B cell (primary cell): ENCODE results near the gene JAG2. TPM values are rescaled to one million over a fixed set of nuclear protein-coding genes. Genes with fewer than 3 reads are reported as not detected.

Experiments
- ATAC-seq: fragments of 200-7000 bp; cut with Tn5 transposase; one replicate; pipeline ENCODE4 v1.10.0; 2021; ENCODE audit warnings: low read depth, mild to moderate bottlenecking, moderate number of reproducible peaks, moderate library complexity
- CTCF ChIA-PET: fragments of 350-600 bp; sonication (Branson Sonifier 250); formaldehyde crosslinking; loops from one replicate; lab custom pipeline; 2021; ENCODE audit warnings: antibody characterized with exemption, inconsistent platforms; lab: Charles Lee
- POLR2A ChIA-PET: fragments of 350-600 bp; sonication (Branson Sonifier 250); formaldehyde crosslinking; loops from one replicate; lab custom pipeline; 2021; ENCODE audit warnings: antibody characterized with exemption; lab: Charles Lee
- DNase-seq: peaks from one replicate; pipeline ENCODE4 v3.0.0; 2013
- H2AFZ ChIP-seq: 2 replicates; pipeline ENCODE4 v1.6.1; 2012; ENCODE audit warnings: mild to moderate bottlenecking, low read depth, low read length; ENCODE audit not compliant: insufficient read depth, poor library complexity, severe bottlenecking
- H3K27ac ChIP-seq, 2 donors: 1 replicate in 1 of 2; 2 replicates in 1 of 2; pipeline ENCODE4 v1.5.1; 2012 to 2013; ENCODE audit warnings: low read length in 2 of 2, mild to moderate bottlenecking in 2 of 2, moderate library complexity in 1 of 2
- H3K27me3 ChIP-seq, 4 experiments: fragments of 200-600 bp in 1 of 4; sonication (generic) in 1 of 4; replicated peaks in 1 of 4; 1 replicate in 2 of 4; 2 replicates in 2 of 4; pipeline versions ENCODE4 v1.6.1 to v1.7.0; 2013 to 2016; ENCODE audit warnings: low read length in 3 of 4, mild to moderate bottlenecking in 2 of 4, mixed read lengths in 1 of 4, moderate library complexity in 1 of 4; ENCODE audit not compliant: insufficient read depth in 4 of 4, control insufficient read depth in 3 of 4; ENCODE audit errors: control extremely low read depth in 1 of 4
- H3K36me3 ChIP-seq, 2 experiments: replicated peaks in 1 of 2; 1 replicate in 1 of 2; 2 replicates in 1 of 2; pipeline versions ENCODE4 v1.6.1 to v1.7.1; 2013; ENCODE audit warnings: low read length in 1 of 2; ENCODE audit not compliant: insufficient read depth in 2 of 2, control insufficient read depth in 1 of 2; ENCODE audit errors: control extremely low read depth in 1 of 2, extremely low read depth in 1 of 2
- H3K4me1 ChIP-seq, 2 donors: fragments of 200-600 bp in 1 of 2; sonication (generic) in 1 of 2; 1 replicate in 1 of 2; 2 replicates in 1 of 2; pipeline versions ENCODE4 v1.5.1 to v1.6.1; 2013 to 2017; ENCODE audit warnings: low read length in 2 of 2; ENCODE audit not compliant: control insufficient read depth in 2 of 2, insufficient read depth in 2 of 2
- H3K4me2 ChIP-seq: replicated peaks from 2 replicates; pipeline ENCODE3; 2012; ENCODE audit warnings: mild to moderate bottlenecking, low read depth, low read length; ENCODE audit not compliant: poor library complexity, severe bottlenecking
- H3K4me3 ChIP-seq, 5 experiments: fragments of 200-600 bp in 1 of 5; sonication (generic) in 1 of 5; 1 replicate in 3 of 5; 2 replicates in 2 of 5; pipeline versions ENCODE4 v1.5.1 to v1.7.0; 2011 to 2016; ENCODE audit warnings: low read length in 4 of 5, mild to moderate bottlenecking in 4 of 5, low read depth in 2 of 5, control low read depth in 1 of 5, moderate library complexity in 1 of 5; ENCODE audit not compliant: insufficient read depth in 1 of 5; ENCODE audit errors: control extremely low read depth in 1 of 5, extremely low read depth in 1 of 5
- H3K79me2 ChIP-seq: fragments of 200-600 bp; sonication (generic); one replicate; pipeline ENCODE4 v1.6.0; 2016; ENCODE audit warnings: low read length; ENCODE audit not compliant: control insufficient read depth, insufficient read depth
- H3K9ac ChIP-seq: fragments of 200-600 bp; sonication (generic); 2 replicates; pipeline ENCODE4 v1.6.1; 2017; ENCODE audit warnings: mild to moderate bottlenecking, low read length, moderate library complexity
- H3K9me3 ChIP-seq, 3 donors: one replicate each; pipeline versions ENCODE4 v1.6.1 to v1.7.1; 2013; ENCODE audit warnings: low read length in 2 of 3; ENCODE audit not compliant: control insufficient read depth in 2 of 3, insufficient read depth in 1 of 3; ENCODE audit errors: control extremely low read depth in 1 of 3
- H4K20me1 ChIP-seq: 2 replicates; pipeline ENCODE4 v1.6.0; 2012; ENCODE audit warnings: mild to moderate bottlenecking, low read length; ENCODE audit not compliant: insufficient read depth, control insufficient read depth, poor library complexity, severe bottlenecking
- H3K27ac Mint-ChIP-seq: one replicate; pipeline ENCODE4 v1.8.0; 2021; ENCODE audit warnings: mixed read lengths
- H3K27me3 Mint-ChIP-seq: one replicate; pipeline ENCODE4 v1.8.0; 2021; ENCODE audit warnings: mixed read lengths
- H3K4me1 Mint-ChIP-seq: one replicate; pipeline ENCODE4 v1.8.0; 2021; ENCODE audit warnings: mixed read lengths
- H3K4me3 Mint-ChIP-seq: one replicate; pipeline ENCODE4 v1.8.0; 2021; ENCODE audit warnings: mixed read lengths
- H3K9me3 Mint-ChIP-seq: one replicate; pipeline ENCODE4 v1.8.0; 2022; ENCODE audit warnings: mixed read lengths; ENCODE audit not compliant: insufficient read depth
- EZH2 ChIP-seq: IDR thresholded peaks from 2 replicates; pipeline ENCODE4 v1.6.1; 2012; ENCODE audit warnings: borderline replicate concordance, low read depth, mild to moderate bottlenecking, moderate library complexity, low read length; ENCODE audit not compliant: insufficient read depth, poor library complexity, severe bottlenecking
- WGBS: methylation state at CpG from one replicate; pipeline ENCODE4 v1.1.5; 2013; ENCODE audit warnings: missing lambda C conversion rate; ENCODE audit not compliant: insufficient coverage; 5-methylcytosine and 5-hydroxymethylcytosine counted together
- intact Hi-C: fragments of 100-400 bp; cut with micrococcal nuclease; formaldehyde crosslinking; loops from one replicate; pipeline ENCODE4 v1.10.0; 2022
- polyA plus RNA-seq: library from polyadenylated mRNA; depleted of rRNA; stranded (reverse); fragments of >200 nt; gene quantifications from 2 replicates; pipeline ENCODE4 v1.2.3, GENCODE V29; 2012
- total RNA-seq, 2 donors: library from RNA; stranded (reverse); fragments of 120-200 nt in 1 of 2; gene quantifications; 1 replicate in 1 of 2; 2 replicates in 1 of 2; pipeline versions ENCODE4 v1.2.3 to v1.2.4, GENCODE V29; 2013 to 2022
- TF ChIP-seq, protein P1 (sequence below): fragments of 200-600 bp; IDR thresholded peaks from one replicate; pipeline ENCODE4 v1.8.0; 2022; ENCODE audit warnings: antibody characterized with exemption, mild to moderate bottlenecking

Gene JAG2
- total and polyA plus RNA-seq, 2 donors (not counting 1 experiment from before 2014, with no cell fraction given), result 0.27 to 0.34 TPM

DNA sequence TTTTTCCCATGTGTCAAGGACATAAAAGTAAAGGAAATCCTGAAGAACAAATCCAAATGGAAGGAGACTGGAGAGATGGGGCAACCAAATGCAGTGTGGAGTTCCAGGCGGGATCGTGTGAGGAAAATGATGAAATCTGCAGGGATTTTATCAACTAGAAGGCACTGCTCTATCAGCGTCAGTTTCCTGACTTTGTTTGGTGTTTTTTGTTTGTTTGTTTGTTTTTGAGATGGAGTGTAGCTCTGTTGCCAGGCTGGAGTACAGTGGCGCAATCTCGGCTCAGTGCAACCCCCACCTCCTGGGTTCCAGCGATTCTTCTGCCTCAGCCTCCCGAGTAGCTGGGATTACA, 60.1 kb downstream of the JAG2 start:
- H3K4me3 Mint-ChIP-seq, result no peak overlapping the region
- H3K27me3 Mint-ChIP-seq, result peaks cover 34% of the 10 kb centered on the region
- no peak overlapping the region for H3K4me2 ChIP-seq
- H4K20me1 ChIP-seq, result no peaks in the 10 kb centered on the region
- H3K9me3 ChIP-seq, result no peaks in the 10 kb centered on the region
- ATAC-seq (no peak), DNase-seq (no peak)
- ChIA-PET CTCF (no interaction called here), POLR2A (no interaction called here)
- H3K9ac ChIP-seq, result no peak overlapping the region
- H3K79me2 ChIP-seq, result no peaks in the 10 kb centered on the region
- no peaks in the 10 kb centered on the region for H3K9me3 Mint-ChIP-seq
- H3K36me3 ChIP-seq, result no peaks in the 10 kb centered on the region
- H3K27me3 ChIP-seq, result peaks cover 0 to under 1% (median under 1%) of the 10 kb centered on the region in 4 experiments
- H3K4me1 ChIP-seq, result no peaks in the 10 kb centered on the region
- H3K27ac Mint-ChIP-seq, result no peak overlapping the region
- no peak overlapping the region for H3K27ac ChIP-seq
- H3K4me1 Mint-ChIP-seq, result peaks cover 2% of the 10 kb centered on the region
- no peak overlapping the region for H2AFZ ChIP-seq
- intact Hi-C loops, result no loop called here
- 96% methylated on average over 5 of the region's 7 CpGs for WGBS
- no peak for TF ChIP-seq EZH2
- TF ChIP-seq, protein P1, sequence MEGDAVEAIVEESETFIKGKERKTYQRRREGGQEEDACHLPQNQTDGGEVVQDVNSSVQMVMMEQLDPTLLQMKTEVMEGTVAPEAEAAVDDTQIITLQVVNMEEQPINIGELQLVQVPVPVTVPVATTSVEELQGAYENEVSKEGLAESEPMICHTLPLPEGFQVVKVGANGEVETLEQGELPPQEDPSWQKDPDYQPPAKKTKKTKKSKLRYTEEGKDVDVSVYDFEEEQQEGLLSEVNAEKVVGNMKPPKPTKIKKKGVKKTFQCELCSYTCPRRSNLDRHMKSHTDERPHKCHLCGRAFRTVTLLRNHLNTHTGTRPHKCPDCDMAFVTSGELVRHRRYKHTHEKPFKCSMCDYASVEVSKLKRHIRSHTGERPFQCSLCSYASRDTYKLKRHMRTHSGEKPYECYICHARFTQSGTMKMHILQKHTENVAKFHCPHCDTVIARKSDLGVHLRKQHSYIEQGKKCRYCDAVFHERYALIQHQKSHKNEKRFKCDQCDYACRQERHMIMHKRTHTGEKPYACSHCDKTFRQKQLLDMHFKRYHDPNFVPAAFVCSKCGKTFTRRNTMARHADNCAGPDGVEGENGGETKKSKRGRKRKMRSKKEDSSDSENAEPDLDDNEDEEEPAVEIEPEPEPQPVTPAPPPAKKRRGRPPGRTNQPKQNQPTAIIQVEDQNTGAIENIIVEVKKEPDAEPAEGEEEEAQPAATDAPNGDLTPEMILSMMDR, result no peak
- H3K4me3 ChIP-seq, result no peak overlapping the region

DNA sequence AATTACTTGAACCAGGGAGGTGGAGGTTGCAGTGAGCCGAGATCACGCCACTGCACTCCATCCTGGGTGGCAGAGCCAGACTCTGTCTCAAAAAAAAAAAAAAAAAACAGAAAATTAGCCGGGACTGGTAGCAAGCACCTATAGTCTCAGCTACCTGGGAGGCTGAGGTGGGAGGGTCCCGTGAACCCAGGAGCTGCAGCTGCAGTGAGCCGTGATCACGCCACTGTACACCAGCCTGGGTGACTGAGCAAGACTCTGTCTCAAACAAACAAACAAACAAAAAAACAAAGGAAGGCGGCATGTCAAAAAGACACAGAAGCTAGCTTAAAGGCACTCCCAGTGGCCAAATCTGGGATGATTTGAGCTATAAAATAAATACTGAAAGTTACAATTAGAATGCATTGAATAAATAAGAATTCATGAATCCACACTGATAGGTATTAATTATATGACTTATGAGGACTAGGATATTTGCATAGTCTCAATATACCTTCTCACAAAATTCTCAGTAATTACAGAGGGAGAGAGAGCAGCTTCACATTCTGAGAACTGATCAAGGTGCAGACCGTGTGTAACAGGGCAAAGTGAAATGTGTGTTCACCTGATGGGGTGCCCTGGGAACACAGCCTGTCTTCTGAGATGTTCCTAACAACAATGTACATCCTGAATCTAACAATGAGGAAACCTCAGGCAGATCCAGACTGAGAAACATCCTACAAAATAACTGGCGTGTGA, 60.6 kb downstream of the JAG2 start:
- intact Hi-C loops, result no loop called here
- 82% methylated on average over 5 of the region's 9 CpGs for WGBS
- POLR2A ChIA-PET, result interaction anchor here (0.7 kb wide), 1 partner anchor 389 kb away, joined by 4 read pairs; no protein-coding TSS in a partner anchor

More for the DNA sequence above, 60.6 kb downstream of the JAG2 start:
- no peaks in the 10 kb centered on the region for H3K9me3 Mint-ChIP-seq
- Histone ChIP-seq H3K79me2 (no peaks in the 10 kb centered on the region), H3K36me3 (no peaks in the 10 kb centered on the region), H3K4me2 (no peak overlapping the region), H3K4me3 (no peak overlapping the region), H3K9ac (no peak overlapping the region), H3K27me3 (peaks cover 0 to 6% (median 6%) of the 10 kb centered on the region in 4 experiments), H3K4me1 (no peaks in the 10 kb centered on the region), H4K20me1 (no peaks in the 10 kb centered on the region), H2AFZ (no peak overlapping the region), H3K27ac (no peak overlapping the region), H3K9me3 (no peaks in the 10 kb centered on the region)
- no peak overlapping the region for H3K27ac Mint-ChIP-seq
- DNase-seq (no peak), ATAC-seq (no peak)
- H3K4me1 Mint-ChIP-seq, result peaks cover 2% of the 10 kb centered on the region
- no peak for TF ChIP-seq EZH2
- TF ChIP-seq, protein P1, result no peak
- CTCF ChIA-PET, result interaction anchor here (0.7 kb wide), 1 partner anchor 17 kb away, joined by 5 read pairs; no protein-coding TSS in a partner anchor
- no peak overlapping the region for H3K4me3 Mint-ChIP-seq
- peaks cover 38% of the 10 kb centered on the region for H3K27me3 Mint-ChIP-seq
